GM23338 (cell line): ENCODE results near the gene SORCS3. TPM values are rescaled to one million over a fixed set of nuclear protein-coding genes. Genes with fewer than 3 reads are reported as not detected.

ENCODE experiments used
- ATAC-seq: fragments of 200-7000 bp; cut with Tn5 transposase; 3 replicates; pipeline ENCODE4 v1.9.1; 2020
- DNase-seq: peaks from one replicate; pipeline ENCODE4 v3.0.0-alpha.2; 2015; ENCODE audit warnings: low spot score
- H2AFZ ChIP-seq: fragments of 200-600 bp; sonication (generic); 2 replicates; pipeline ENCODE4 v1.8.0; 2016; ENCODE audit warnings: antibody characterized with exemption, mild to moderate bottlenecking, moderate library complexity
- H3F3A ChIP-seq: fragments of 200-600 bp; sonication (generic); replicated peaks from 2 replicates; pipeline ENCODE4 v1.8.0; 2017; ENCODE audit warnings: antibody characterized with exemption, mixed run types, low read depth
- H3K27ac ChIP-seq: fragments of 200-600 bp; sonication (generic); 2 replicates; pipeline ENCODE4 v1.6.1; 2016; ENCODE audit warnings: low read depth
- H3K27me3 ChIP-seq: fragments of 200-600 bp; sonication (generic); 2 replicates; pipeline ENCODE4 v1.8.0; 2016; ENCODE audit warnings: mild to moderate bottlenecking, mixed run types, moderate library complexity; ENCODE audit not compliant: insufficient read depth
- H3K36me3 ChIP-seq: fragments of 200-600 bp; sonication (generic); 2 replicates; pipeline ENCODE4 v1.8.0; 2016; ENCODE audit warnings: mild to moderate bottlenecking; ENCODE audit not compliant: insufficient read depth
- H3K4me1 ChIP-seq: fragments of 200-600 bp; sonication (generic); 2 replicates; pipeline ENCODE4 v1.8.0; 2016; ENCODE audit warnings: mild to moderate bottlenecking, moderate library complexity; ENCODE audit not compliant: insufficient read depth
- H3K4me2 ChIP-seq: fragments of 200-600 bp; sonication (generic); 2 replicates; pipeline ENCODE4 v1.7.1; 2017; ENCODE audit warnings: mixed run types
- H3K4me3 ChIP-seq: fragments of 200-600 bp; sonication (generic); 2 replicates; pipeline ENCODE4 v1.6.1; 2016; ENCODE audit warnings: mixed run types
- H3K79me2 ChIP-seq: fragments of 200-600 bp; sonication (generic); replicated peaks from 2 replicates; pipeline ENCODE4 v1.8.0; 2017; ENCODE audit warnings: mild to moderate bottlenecking; ENCODE audit not compliant: insufficient read depth
- H3K9me2 ChIP-seq: fragments of 200-600 bp; sonication (generic); 2 replicates; pipeline ENCODE4 v1.8.0; 2017; ENCODE audit not compliant: insufficient read depth
- H4K20me1 ChIP-seq: fragments of 200-600 bp; sonication (generic); replicated peaks from 2 replicates; pipeline ENCODE4 v1.8.0; 2017; ENCODE audit warnings: mild to moderate bottlenecking; ENCODE audit not compliant: insufficient read depth
- H3K27ac Mint-ChIP-seq: 2 replicates; pipeline ENCODE4 v1.8.0; 2020; ENCODE audit warnings: inconsistent platforms, mild to moderate bottlenecking, moderate library complexity, mixed read lengths
- H3K27me3 Mint-ChIP-seq: 3 replicates; pipeline ENCODE4 v1.8.0; 2022; ENCODE audit warnings: low read depth, mild to moderate bottlenecking, moderate library complexity, mixed read lengths, inconsistent platforms; ENCODE audit not compliant: insufficient read depth, poor library complexity
- H3K36me3 Mint-ChIP-seq: 3 replicates; pipeline ENCODE4 v1.8.0; 2021; ENCODE audit warnings: low read depth, mild to moderate bottlenecking, inconsistent platforms, moderate library complexity, mixed read lengths
- H3K4me1 Mint-ChIP-seq: 3 replicates; pipeline ENCODE4 v1.8.0; 2020; ENCODE audit warnings: mild to moderate bottlenecking, inconsistent platforms, mixed read lengths
- H3K4me3 Mint-ChIP-seq: 3 replicates; pipeline ENCODE4 v1.8.0; 2021; ENCODE audit warnings: moderate library complexity, mild to moderate bottlenecking, inconsistent platforms, mixed read lengths
- H3K9me3 Mint-ChIP-seq: 3 replicates; pipeline ENCODE4 v1.8.0; 2020; ENCODE audit warnings: moderate library complexity, mild to moderate bottlenecking, inconsistent platforms, mixed read lengths
- ETS1 ChIP-seq: IDR thresholded peaks from 2 replicates; pipeline ENCODE4 v1.6.1; 2016; ENCODE audit warnings: antibody characterized with exemption
- JUNB ChIP-seq: IDR thresholded peaks from one replicate; pipeline ENCODE4 v1.6.1; 2016; ENCODE audit warnings: antibody characterized with exemption; ENCODE audit not compliant: unreplicated experiment
- REST ChIP-seq: IDR thresholded peaks from one replicate; pipeline ENCODE4 v1.6.1; 2018; ENCODE audit warnings: antibody characterized with exemption; ENCODE audit not compliant: unreplicated experiment
- ZNF114 ChIP-seq: fragments of 250-450 bp; sonication (Bioruptor Pico); IDR thresholded peaks from 2 replicates; pipeline ENCODE4 v1.5.0; 2020; ENCODE audit warnings: mild to moderate bottlenecking, moderate library complexity
- ZNF462 ChIP-seq: fragments of 250-450 bp; sonication (Bioruptor Pico); IDR thresholded peaks from 2 replicates; pipeline ENCODE4 v1.5.0; 2020; ENCODE audit warnings: mild to moderate bottlenecking, moderate library complexity
- polyA plus RNA-seq: library from polyadenylated mRNA; unstranded; fragments of >200 nt; fragmentation: Nextera tagmentation; extraction: Ambion mirVana; gene quantifications from 2 replicates; pipeline ENCODE4 v1.2.1, GENCODE V29; 2016
- total RNA-seq: library from RNA; depleted of rRNA; stranded (reverse); fragments of >200 nt; shearing (Covaris generic); gene quantifications from 2 replicates; pipeline ENCODE4 v1.2.3, GENCODE V29; 2014

The SORCS3 gene
- total and polyA plus RNA-seq, 2 experiments from 2014 or later = 0.37 to 1.4 TPM

GRCh38 chr10:105274556-105275070, 633.5 kb downstream of the SORCS3 start (continued):
- TF ChIP-seq REST (no peak), JUNB (no peak), ZNF114 (no peak), ETS1 (no peak)

GRCh38 chr10:105278439-105278838, 637.3 kb downstream of the SORCS3 start:
- Histone ChIP-seq H3F3A (no peaks in the 10 kb centered on the region), H3K36me3 (no peaks in the 10 kb centered on the region), H4K20me1 (no peaks in the 10 kb centered on the region), H3K27me3 (no peaks in the 10 kb centered on the region), H3K4me2 (no peak overlapping the region), H2AFZ (no peak overlapping the region; the same call in 1 of the 2 replicates), H3K79me2 (no peaks in the 10 kb centered on the region), H3K27ac (no peak overlapping the region), H3K4me3 (no peak overlapping the region), H3K4me1 (no peaks in the 10 kb centered on the region), H3K9me2 (0 out of 2 replicates have a peak, but pooled peaks cover 11% of the 10 kb centered on the region)
- no peak overlapping the region for H3K27ac Mint-ChIP-seq
- H3K4me3 Mint-ChIP-seq = no peak overlapping the region
- ATAC-seq (no peak), DNase-seq (no peak)
- H3K27me3 Mint-ChIP-seq = peaks cover 2% of the 10 kb centered on the region
- no peak for TF ChIP-seq ETS1
- TF ChIP-seq ZNF462 (CRISPR knock-in tag) = no peak
- H3K4me1 Mint-ChIP-seq = no peaks in the 10 kb centered on the region; the same call in 2 of the 3 replicates
- no peaks in the 10 kb centered on the region for H3K36me3 Mint-ChIP-seq
- no peaks in the 10 kb centered on the region for H3K9me3 Mint-ChIP-seq
